Spleen (tissue), 11 donors: ENCODE data around the gene CAMSAP2. TPM values are rescaled to one million over a fixed set of nuclear protein-coding genes. Genes with fewer than 3 reads are reported as not detected.

ENCODE experiments used
- DNase-seq: peaks from one replicate; pipeline ENCODE4 v3.0.0-alpha.2; 2020
- H3K27ac ChIP-seq, 8 donors: fragments of 200-600 bp; sonication (generic) in 7 of 8; 1 replicate in 4 of 8; 2 replicates in 4 of 8; pipeline versions ENCODE4 v1.5.0 to v1.8.0; 2016 to 2021; ENCODE audit warnings: inconsistent platforms in 4 of 8, mild to moderate bottlenecking in 4 of 8, moderate library complexity in 1 of 8
- H3K27me3 ChIP-seq, 7 donors: fragments of 200-600 bp; sonication (generic) in 6 of 7; replicated peaks in 1 of 7; 1 replicate in 4 of 7; 2 replicates in 3 of 7; pipeline versions ENCODE4 v1.5.0 to v1.8.0; 2016 to 2021; ENCODE audit warnings: inconsistent platforms in 3 of 7, mild to moderate bottlenecking in 1 of 7
- H3K36me3 ChIP-seq, 6 donors: fragments of 200-600 bp; sonication (generic) in 5 of 6; 1 replicate in 4 of 6; 2 replicates in 2 of 6; pipeline versions ENCODE4 v1.5.0 to v1.8.0; 2016 to 2021; ENCODE audit warnings: inconsistent platforms in 2 of 6
- H3K4me1 ChIP-seq, 6 donors: fragments of 200-600 bp; sonication (generic) in 5 of 6; 1 replicate in 3 of 6; 2 replicates in 3 of 6; pipeline versions ENCODE4 v1.5.0 to v1.8.0; 2016 to 2021; ENCODE audit warnings: inconsistent platforms in 3 of 6
- H3K4me3 ChIP-seq, 8 donors: fragments of 200-600 bp; sonication (generic) in 7 of 8; 1 replicate in 4 of 8; 2 replicates in 4 of 8; pipeline versions ENCODE4 v1.5.0 to v1.8.0; 2016 to 2021; ENCODE audit warnings: inconsistent platforms in 4 of 8, mild to moderate bottlenecking in 4 of 8, moderate library complexity in 2 of 8
- H3K9me3 ChIP-seq, 8 donors: fragments of 200-600 bp; sonication (generic) in 7 of 8; 1 replicate in 4 of 8; 2 replicates in 4 of 8; pipeline versions ENCODE4 v1.5.0 to v1.8.0; 2016 to 2021; ENCODE audit warnings: inconsistent platforms in 4 of 8
- POLR2A ChIP-seq, 3 donors: fragments of 450-650 bp; IDR thresholded peaks; one replicate each; pipeline ENCODE4 v1.5.1; 2017; ENCODE audit warnings: antibody characterized with exemption in 3 of 3, mild to moderate bottlenecking in 1 of 3
- POLR2AphosphoS5 ChIP-seq, 3 donors: sonication (generic); formaldehyde crosslinking; IDR thresholded peaks; one replicate each; pipeline ENCODE4 v1.5.1; 2017; ENCODE audit warnings: antibody characterized with exemption in 3 of 3
- WGBS, 5 donors: extraction: QIAGEN DNeasy Blood & Tissue Kit in 3 of 5; methylation state at CpG; one replicate each; pipeline versions ENCODE4 v1.1.5 to v1.1.7; 2013 to 2018; 5-methylcytosine and 5-hydroxymethylcytosine counted together
- intact Hi-C: fragments of 100-400 bp; cut with DNase I; formaldehyde crosslinking; loops from one replicate; pipeline ENCODE4 v1.15.0; 2023; ENCODE audit warnings: low total_unique reads
- polyA plus RNA-seq, 3 donors: library from polyadenylated mRNA; stranded (reverse); fragments of 200-250 nt; gene quantifications; one replicate each; pipeline ENCODE4 v1.2.1, GENCODE V29; 2013
- total RNA-seq, 7 donors: library from RNA; depleted of rRNA in 3 of 7; stranded (reverse); fragments of >200 nt in 3 of 7; fragmentation: NEBNext Ultra II Directional in 4 of 7; extraction: Animal tissue kit (Norgen Biotek cat#: 25700) in 4 of 7; gene quantifications; one replicate each; pipeline versions ENCODE4 v1.1.0 to v1.2.1, GENCODE V29; 2016 to 2021
- TF ChIP-seq, protein P1 (sequence below), 11 experiments: fragments of 200-600 bp in 7 of 11; fragments of 450-650 bp in 4 of 11; sonication (generic) in 4 of 11; IDR thresholded peaks in 8 of 11; conservative IDR thresholded peaks in 3 of 11; 1 replicate in 7 of 11; 2 replicates in 4 of 11; pipeline versions ENCODE4 v1.4.0 to v1.8.0; 2016 to 2021; ENCODE audit warnings: antibody characterized with exemption in 11 of 11, inconsistent platforms in 4 of 11, mild to moderate bottlenecking in 1 of 11
- donor health status: healthy with polysubstance abuse.
- donor health status: DM: no; HTN: no; CAD: no; lungs with moderate emphysema.
- donor health status: DM: no; HTN: no; CAD: no.
- donor health status: Bipolar disorder and iron deficiency.
- donor health status: healthy.
- donor health status: DM: no; HTN: no; CAD: no.
- donor health status: DM: yes; HTN: yes; CAD: no.

The CAMSAP2 gene
- total and polyA plus RNA-seq, 10 donors, result 2.1 to 24.7 (median 17.2) TPM

DNA sequence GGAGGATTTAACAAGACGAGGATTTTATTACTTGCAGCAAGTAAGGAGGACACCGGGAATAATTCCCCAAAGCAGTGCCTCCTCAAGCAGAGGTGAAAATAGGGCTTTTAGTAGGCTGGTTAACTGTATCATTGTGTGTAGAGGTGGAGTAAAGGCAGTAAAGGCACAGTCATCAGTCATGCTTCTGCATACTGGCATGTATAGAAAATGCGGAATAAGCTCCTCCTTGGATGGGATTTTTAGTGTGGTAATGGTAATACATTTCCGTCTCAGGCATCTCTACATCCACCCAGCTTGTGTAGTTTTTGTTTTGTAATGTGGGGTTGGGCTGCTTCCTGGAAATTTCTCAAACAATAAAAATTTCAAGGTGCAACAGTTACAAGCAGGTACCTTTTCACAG, 106.7 kb downstream of the CAMSAP2 start:
- Histone ChIP-seq H3K4me3 (no peak overlapping the region), H3K27ac (no peak overlapping the region), H3K36me3 (peaks cover 0 to 43% (median 14%) of the 10 kb centered on the region in 6 donors), H3K4me1 (no peaks in the 10 kb centered on the region), H3K27me3 (no peaks in the 10 kb centered on the region), H3K9me3 (no peaks in the 10 kb centered on the region)
- intact Hi-C loops, result no loop called here
- TF ChIP-seq, protein P1, sequence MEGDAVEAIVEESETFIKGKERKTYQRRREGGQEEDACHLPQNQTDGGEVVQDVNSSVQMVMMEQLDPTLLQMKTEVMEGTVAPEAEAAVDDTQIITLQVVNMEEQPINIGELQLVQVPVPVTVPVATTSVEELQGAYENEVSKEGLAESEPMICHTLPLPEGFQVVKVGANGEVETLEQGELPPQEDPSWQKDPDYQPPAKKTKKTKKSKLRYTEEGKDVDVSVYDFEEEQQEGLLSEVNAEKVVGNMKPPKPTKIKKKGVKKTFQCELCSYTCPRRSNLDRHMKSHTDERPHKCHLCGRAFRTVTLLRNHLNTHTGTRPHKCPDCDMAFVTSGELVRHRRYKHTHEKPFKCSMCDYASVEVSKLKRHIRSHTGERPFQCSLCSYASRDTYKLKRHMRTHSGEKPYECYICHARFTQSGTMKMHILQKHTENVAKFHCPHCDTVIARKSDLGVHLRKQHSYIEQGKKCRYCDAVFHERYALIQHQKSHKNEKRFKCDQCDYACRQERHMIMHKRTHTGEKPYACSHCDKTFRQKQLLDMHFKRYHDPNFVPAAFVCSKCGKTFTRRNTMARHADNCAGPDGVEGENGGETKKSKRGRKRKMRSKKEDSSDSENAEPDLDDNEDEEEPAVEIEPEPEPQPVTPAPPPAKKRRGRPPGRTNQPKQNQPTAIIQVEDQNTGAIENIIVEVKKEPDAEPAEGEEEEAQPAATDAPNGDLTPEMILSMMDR (IDR thresholded peaks at IDR 0.05 in 8 of 11, conservative IDR thresholded peaks at IDR 0.05 in 3 of 11), result no peak
- TF ChIP-seq POLR2A (IDR thresholded peaks at IDR 0.05) (no peak), POLR2AphosphoS5 (IDR thresholded peaks at IDR 0.05) (no peak)
- WGBS, 5 donors, result 81 to 94% (median 87%) methylated on average over 4 of the region's 4 CpGs
- no peak for DNase-seq

DNA sequence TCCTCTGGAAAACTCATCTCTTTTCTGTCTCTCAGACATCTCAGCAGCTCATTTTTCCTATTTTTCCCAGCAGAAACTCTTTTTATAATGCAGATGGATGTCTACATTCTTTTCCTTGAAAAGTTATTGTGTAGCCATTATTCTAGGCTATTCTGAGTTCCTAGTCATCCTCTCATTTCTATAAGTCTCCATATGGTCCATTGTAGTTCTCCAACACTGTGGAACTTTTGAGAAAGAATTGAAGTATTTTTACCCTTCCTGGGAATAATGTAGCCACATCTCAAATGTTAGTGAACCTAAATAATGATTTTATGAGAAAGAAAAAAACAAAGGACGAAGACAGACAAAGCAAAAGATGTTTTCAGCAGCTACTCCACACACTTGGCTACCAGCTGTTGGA, 107.7 kb downstream of the CAMSAP2 start:
- intact Hi-C loops, result no loop called here
- WGBS, 5 donors, result 85 to 93% (median 92%) methylated on average over 1 of the region's 1 CpG
- peaks cover 0 to 53% (median 17%) of the 10 kb centered on the region in 6 donors for H3K36me3 ChIP-seq
- TF ChIP-seq POLR2AphosphoS5 (IDR thresholded peaks at IDR 0.05) (no peak), POLR2A (IDR thresholded peaks at IDR 0.05) (no peak)
- TF ChIP-seq, protein P1 (IDR thresholded peaks at IDR 0.05 in 8 of 11, conservative IDR thresholded peaks at IDR 0.05 in 3 of 11), result no peak
- no peak overlapping the region for H3K27ac ChIP-seq
- no peak for DNase-seq
- no peak overlapping the region for H3K4me3 ChIP-seq
- H3K4me1 ChIP-seq, result no peaks in the 10 kb centered on the region
- H3K9me3 ChIP-seq, result no peaks in the 10 kb centered on the region
- no peaks in the 10 kb centered on the region for H3K27me3 ChIP-seq

DNA sequence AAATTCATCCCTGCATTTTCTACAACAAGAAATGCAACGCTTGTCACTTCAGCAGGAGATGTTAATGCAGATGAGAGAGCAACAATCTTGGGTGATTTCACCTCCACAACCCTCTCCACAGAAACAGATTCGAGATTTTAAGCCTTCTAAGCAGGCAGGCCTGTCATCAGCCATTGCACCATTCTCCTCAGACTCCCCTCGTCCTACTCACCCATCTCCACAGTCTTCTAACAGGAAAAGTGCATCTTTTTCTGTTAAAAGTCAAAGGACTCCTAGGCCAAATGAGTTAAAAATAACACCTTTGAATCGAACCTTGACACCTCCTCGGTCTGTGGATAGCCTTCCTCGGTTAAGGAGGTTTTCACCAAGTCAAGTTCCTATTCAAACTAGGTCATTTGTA, 110.7 kb downstream of the CAMSAP2 start:
- Histone ChIP-seq H3K27ac (no peak overlapping the region), H3K9me3 (no peaks in the 10 kb centered on the region), H3K36me3 (peaks cover 0 to 66% (median 17%) of the 10 kb centered on the region in 6 donors), H3K27me3 (no peaks in the 10 kb centered on the region), H3K4me3 (no peak overlapping the region), H3K4me1 (no peaks in the 10 kb centered on the region)
- intact Hi-C loops, result no loop called here
- TF ChIP-seq, protein P1 (IDR thresholded peaks at IDR 0.05 in 8 of 11, conservative IDR thresholded peaks at IDR 0.05 in 3 of 11), result no peak
- no peak for TF ChIP-seq POLR2AphosphoS5 (IDR thresholded peaks at IDR 0.05)
- no peak for TF ChIP-seq POLR2A (IDR thresholded peaks at IDR 0.05)
- DNase-seq, result no peak
- WGBS, 5 donors, result 85 to 88% (median 86%) methylated on average over 6 of the region's 6 CpGs

DNA sequence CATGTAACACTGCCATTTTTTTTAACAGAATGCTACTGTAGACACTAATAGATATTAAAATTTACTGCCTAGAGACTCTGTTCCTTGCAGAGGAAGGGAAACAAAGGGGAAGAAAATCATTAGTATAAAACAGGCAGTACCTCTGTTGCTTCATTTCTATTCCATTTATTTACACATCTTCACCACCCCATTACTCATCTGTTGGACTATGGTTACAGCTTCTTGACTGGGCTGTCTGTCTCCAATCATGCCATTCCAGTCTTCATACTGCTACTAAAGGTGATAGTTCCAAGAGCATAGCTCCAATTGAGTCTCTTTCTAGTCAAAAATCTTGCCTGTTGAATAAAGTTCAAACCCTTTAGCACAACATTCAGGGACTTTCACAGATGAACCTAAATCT, 111.9 kb downstream of the CAMSAP2 start:
- Histone ChIP-seq H3K27ac (no peak overlapping the region), H3K36me3 (peaks cover 0 to 71% (median 17%) of the 10 kb centered on the region in 6 donors), H3K9me3 (no peaks in the 10 kb centered on the region), H3K4me3 (no peak overlapping the region), H3K4me1 (no peaks in the 10 kb centered on the region), H3K27me3 (no peaks in the 10 kb centered on the region)
- intact Hi-C loops, result no loop called here
- no peak for TF ChIP-seq POLR2AphosphoS5 (IDR thresholded peaks at IDR 0.05)
- TF ChIP-seq, protein P1 (IDR thresholded peaks at IDR 0.05 in 8 of 11, conservative IDR thresholded peaks at IDR 0.05 in 3 of 11), result no peak
- TF ChIP-seq POLR2A (IDR thresholded peaks at IDR 0.05), result no peak
- DNase-seq, result no peak
